DND-41 (cell line): ENCODE results near the gene MS4A4E.

Experiments
- ATAC-seq: fragments of 200-7000 bp; cut with Tn5 transposase; 3 replicates; pipeline ENCODE4 v1.9.1; 2021; ENCODE audit warnings: low read depth; ENCODE audit not compliant: insufficient read depth
- DNase-seq: peaks from one replicate; pipeline ENCODE4 v3.0.0-alpha.2; 2020
- H2AFZ ChIP-seq: 2 replicates; pipeline ENCODE4 v1.6.0; 2012; ENCODE audit warnings: low read depth, low read length
- H3K27ac ChIP-seq: 2 replicates; pipeline ENCODE4 v1.5.1; 2012; ENCODE audit warnings: low read length, inconsistent platforms
- H3K27me3 ChIP-seq: fragments of 200-600 bp; sonication (generic); 2 replicates; pipeline ENCODE4 v1.6.0; 2012; ENCODE audit warnings: low read length, mild to moderate bottlenecking, inconsistent platforms; ENCODE audit not compliant: insufficient read depth, poor library complexity
- H3K36me3 ChIP-seq: 2 replicates; pipeline ENCODE4 v1.5.1; 2012; ENCODE audit warnings: low read length, inconsistent platforms; ENCODE audit not compliant: insufficient read depth
- H3K4me1 ChIP-seq: 2 replicates; pipeline ENCODE4 v1.5.1; 2012; ENCODE audit warnings: mild to moderate bottlenecking, low read length; ENCODE audit not compliant: insufficient read depth
- H3K4me2 ChIP-seq: 2 replicates; pipeline ENCODE4 v1.6.0; 2012; ENCODE audit warnings: mild to moderate bottlenecking, moderate library complexity, low read length, inconsistent platforms; ENCODE audit not compliant: insufficient read depth
- H3K4me3 ChIP-seq, 2 experiments: fragments of 200-600 bp in 1 of 2; shearing (Covaris generic) in 1 of 2; 2 replicates each; pipeline ENCODE4 v1.5.1; 2012 to 2016; ENCODE audit warnings: inconsistent platforms in 2 of 2, low read length in 2 of 2, mild to moderate bottlenecking in 2 of 2, low read depth in 1 of 2, moderate library complexity in 1 of 2
- H3K79me2 ChIP-seq: 2 replicates; pipeline ENCODE4 v1.6.0; 2012; ENCODE audit warnings: low read length, inconsistent platforms; ENCODE audit not compliant: insufficient read depth
- H3K9ac ChIP-seq: 2 replicates; pipeline ENCODE4 v1.6.0; 2012; ENCODE audit warnings: low read depth, mild to moderate bottlenecking, inconsistent platforms, low read length, moderate library complexity
- H3K9me3 ChIP-seq: 2 replicates; pipeline ENCODE4 v1.5.1; 2012; ENCODE audit warnings: low read length, moderate library complexity, mild to moderate bottlenecking, inconsistent platforms; ENCODE audit not compliant: insufficient read depth, severe bottlenecking
- H4K20me1 ChIP-seq: 2 replicates; pipeline ENCODE4 v1.6.0; 2012; ENCODE audit warnings: low read length; ENCODE audit not compliant: insufficient read depth
- CTCF ChIP-seq: IDR thresholded peaks from 2 replicates; pipeline ENCODE4 v1.5.1; 2012; ENCODE audit warnings: borderline replicate concordance, low read length, moderate library complexity, mild to moderate bottlenecking; ENCODE audit not compliant: poor library complexity, severe bottlenecking; ENCODE audit errors: extremely low read depth
- EZH2 ChIP-seq: IDR thresholded peaks from 3 replicates; pipeline ENCODE4 v1.6.1; 2012; ENCODE audit warnings: borderline replicate concordance, low read depth, mild to moderate bottlenecking, moderate library complexity, low read length, inconsistent platforms; ENCODE audit not compliant: severe bottlenecking

Gene MS4A4E

GRCh38 chr11:60175860-60176275, 67.1 kb downstream of the MS4A4E start:
- no peak overlapping the region for H3K4me2 ChIP-seq
- ATAC-seq (no peak), DNase-seq (no peak)
- no peak for TF ChIP-seq EZH2
- TF ChIP-seq CTCF, result no peak
- H3K4me1 ChIP-seq, result peaks cover 9% of the 10 kb centered on the region
- H2AFZ ChIP-seq, result no peak overlapping the region
- no peaks in the 10 kb centered on the region for H3K36me3 ChIP-seq
- H3K27me3 ChIP-seq, result no peaks in the 10 kb centered on the region
- H4K20me1 ChIP-seq, result no peaks in the 10 kb centered on the region
- no peak overlapping the region for H3K9ac ChIP-seq
- no peak overlapping the region for H3K27ac ChIP-seq
- no peak overlapping the region for H3K4me3 ChIP-seq
- peaks cover 5% of the 10 kb centered on the region for H3K9me3 ChIP-seq
- H3K79me2 ChIP-seq, result no peaks in the 10 kb centered on the region

- TF ChIP-seq CTCF, result no peak
- TF ChIP-seq EZH2, result no peak
- Histone ChIP-seq H3K79me2 (no peaks in the 10 kb centered on the region), H4K20me1 (no peaks in the 10 kb centered on the region), H3K9ac (no peak overlapping the region), H2AFZ (no peak overlapping the region), H3K4me1 (peaks cover 9% of the 10 kb centered on the region), H3K4me3 (no peak overlapping the region), H3K27ac (no peak overlapping the region), H3K27me3 (no peaks in the 10 kb centered on the region), H3K4me2 (no peak overlapping the region), H3K9me3 (peaks cover 34% of the 10 kb centered on the region), H3K36me3 (no peaks in the 10 kb centered on the region)
- ATAC-seq (no peak), DNase-seq (no peak)
These were observed 70.9 kb downstream of the MS4A4E start for GRCh38 chr11:60172011-60172410.

DNA sequence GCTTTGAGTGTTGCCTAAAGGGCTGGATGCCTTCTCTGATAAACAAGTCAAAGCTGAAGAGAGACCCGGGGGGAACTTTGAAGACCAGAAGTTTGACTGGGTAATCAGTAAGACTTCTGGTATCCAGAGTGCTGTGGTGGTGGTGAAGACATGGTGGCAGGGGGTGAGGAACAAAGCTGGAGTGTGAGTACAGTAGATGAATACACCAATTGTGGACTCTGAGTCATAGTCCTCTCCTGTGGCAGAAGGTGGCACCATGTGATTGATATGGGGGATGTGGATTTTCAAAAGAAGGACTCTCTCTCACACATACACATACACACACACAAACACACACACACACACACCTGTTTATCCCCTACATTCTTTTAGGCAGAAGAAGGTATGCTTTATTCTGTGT, 72.4 kb downstream of the MS4A4E start:
- Histone ChIP-seq H3K4me1 (no peaks in the 10 kb centered on the region), H3K9me3 (peaks cover 34% of the 10 kb centered on the region)

More for the DNA sequence above, 72.4 kb downstream of the MS4A4E start:
- H3K4me2 ChIP-seq, result no peak overlapping the region
- H3K36me3 ChIP-seq, result no peaks in the 10 kb centered on the region
- no peaks in the 10 kb centered on the region for H3K27me3 ChIP-seq
- ATAC-seq, result no peak
- no peak for DNase-seq
- TF ChIP-seq EZH2, result no peak
- no peak for TF ChIP-seq CTCF
- no peaks in the 10 kb centered on the region for H3K79me2 ChIP-seq
- H4K20me1 ChIP-seq, result no peaks in the 10 kb centered on the region
- no peak overlapping the region for H3K27ac ChIP-seq
- H2AFZ ChIP-seq, result no peak overlapping the region
- H3K9ac ChIP-seq, result no peak overlapping the region
- no peak overlapping the region for H3K4me3 ChIP-seq
